AG09319 (cell line): ENCODE measurements around the gene BOC.
A peak's percentile ranks its signal among the peaks of the same experiment; 100 is the strongest.

ENCODE experiments used
- DNase-seq: peaks from one replicate; pipeline ENCODE4 v3.0.0-alpha.2; 2010; ENCODE audit warnings: low read depth; ENCODE audit errors: extremely low read depth
- CTCF ChIP-seq: IDR thresholded peaks from 2 replicates; pipeline ENCODE4 v1.5.1; 2011; ENCODE audit warnings: low read depth, mild to moderate bottlenecking, inconsistent platforms, low read length, moderate library complexity

BOC gene

GRCh38 chr3:113251817-113252216 lies 40.5 kb downstream of the BOC start:
- no peak for DNase-seq
- no peak for TF ChIP-seq CTCF

DNA sequence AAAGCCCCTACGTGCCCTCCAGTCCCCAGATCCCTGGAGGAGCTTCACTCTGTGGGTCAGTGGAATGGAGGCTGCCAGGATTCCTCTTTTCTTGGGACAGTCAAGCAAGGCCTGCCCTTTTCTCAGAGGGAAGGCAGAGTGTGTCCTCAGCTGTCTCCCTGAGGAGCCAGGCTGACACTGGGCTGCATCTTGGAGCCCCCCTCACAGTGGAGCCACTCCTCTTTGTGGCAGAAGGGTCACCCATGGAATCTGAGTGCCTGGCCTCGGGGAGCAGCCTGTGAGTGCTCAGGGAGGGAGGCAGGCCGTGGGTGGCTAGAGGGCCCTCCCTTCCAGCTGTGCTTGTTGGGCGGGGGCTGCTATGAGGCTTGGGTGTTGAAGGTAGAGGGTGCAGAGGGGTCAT lies 41.2 kb downstream of the BOC start:
- TF ChIP-seq CTCF = no peak

GRCh38 chr3:113253702-113254101 lies 42.3 kb downstream of the BOC start:
- no peak for TF ChIP-seq CTCF
- no peak for DNase-seq

More for the DNA sequence above, 41.2 kb downstream of the BOC start:
- DNase-seq = no peak

- no peak for DNase-seq
- no peak for TF ChIP-seq CTCF
Observed at GRCh38 chr3:113254171-113254947, 43.0 kb downstream of the BOC start.

DNA sequence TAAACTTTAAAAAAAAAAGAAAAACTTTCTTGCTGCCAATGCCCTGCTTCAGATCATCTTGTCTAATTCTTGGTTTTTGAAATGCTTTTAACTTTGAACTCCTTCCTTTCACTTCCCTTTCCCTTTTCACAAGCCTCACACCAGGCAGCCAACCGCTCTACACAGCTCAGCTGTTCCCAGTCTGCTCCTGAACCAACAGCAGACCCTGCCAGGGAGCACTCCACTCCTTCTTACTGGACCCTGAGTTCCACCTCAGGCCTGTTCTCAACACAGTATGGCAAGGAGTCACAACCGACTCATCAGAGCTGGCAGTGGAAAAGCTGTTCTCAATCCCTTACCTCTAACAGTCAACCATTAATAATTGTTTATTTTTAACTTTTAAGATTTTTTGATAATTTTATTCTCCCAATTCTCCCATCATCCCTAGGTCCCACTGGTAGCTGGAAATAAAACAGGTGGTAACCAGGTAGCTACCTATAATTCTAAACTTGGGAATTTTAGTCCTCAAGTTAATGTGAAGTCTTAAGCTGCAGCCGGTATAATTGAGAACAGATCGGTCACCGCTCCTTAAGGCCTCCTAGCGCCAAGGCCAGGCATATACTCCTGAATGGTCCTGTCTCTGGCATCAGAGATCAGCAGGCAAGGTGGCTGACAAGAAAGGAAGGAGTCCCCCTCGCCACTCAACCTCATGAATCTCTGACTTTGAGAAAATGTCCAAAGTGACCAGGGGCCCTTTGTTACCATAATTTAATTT lies 43.9 kb downstream of the BOC start:
- TF ChIP-seq CTCF = no peak; the same call in 1 of the 2 replicates
- DNase-seq = no peak

GRCh38 chr3:113255854-113256615 lies 44.7 kb downstream of the BOC start:
- no peak for DNase-seq
- no peak for TF ChIP-seq CTCF

DNA sequence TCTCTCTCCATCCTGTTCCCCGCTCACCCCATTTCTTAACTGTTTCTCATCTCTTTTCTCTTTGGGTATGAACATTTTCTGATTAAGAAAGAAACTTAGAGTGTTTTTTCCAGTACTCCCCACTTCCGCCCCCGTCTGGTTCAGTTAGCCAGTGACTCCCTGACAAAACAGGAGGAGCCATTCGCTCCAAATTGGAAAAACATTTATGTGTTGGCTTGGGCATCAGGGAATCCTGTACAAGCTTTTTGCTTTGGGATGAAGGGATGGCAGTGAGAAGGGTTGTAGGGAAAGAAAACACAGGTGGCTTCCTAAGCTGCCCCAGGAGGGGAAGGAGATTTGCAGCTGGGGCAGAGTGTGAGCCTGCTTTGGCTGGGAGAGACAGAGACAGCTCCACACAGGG lies 47.0 kb downstream of the BOC start:
- TF ChIP-seq CTCF = peak; percentile 25
- no peak for DNase-seq
